SHP77 treated with DMSO at 0.1 percent for 48 hours (cell line): ENCODE measurements around the gene ARTN.
A peak's percentile ranks its signal among the peaks of the same experiment; 100 is the strongest.

Source experiments
- DNase-seq: peaks from one replicate; lab custom pipeline; 2025; lab: John Stamatoyannopoulos, UW

The ARTN gene

GRCh38 chr1:43947874-43948437 lies 14.4 kb downstream of the ARTN start:
- no peak for DNase-seq

DNA sequence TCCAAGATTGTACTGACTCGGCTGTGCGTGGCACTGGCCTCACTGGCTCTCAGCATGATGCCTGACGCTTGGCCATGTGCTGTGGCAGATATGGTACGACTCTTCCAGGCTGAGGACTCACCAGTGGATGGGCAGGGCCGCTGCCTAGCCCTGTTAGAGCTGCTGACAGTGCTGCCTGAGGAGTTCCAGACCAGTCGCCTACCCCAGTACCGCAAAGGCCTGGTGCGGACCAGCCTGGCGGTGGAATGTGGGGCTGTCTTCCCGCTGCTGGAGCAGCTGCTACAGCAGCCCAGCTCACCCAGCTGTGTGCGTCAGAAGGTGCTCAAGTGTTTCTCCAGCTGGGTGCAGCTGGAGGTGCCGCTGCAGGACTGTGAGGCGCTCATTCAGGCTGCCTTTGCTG lies 16.1 kb downstream of the ARTN start:
- DNase-seq: peak; percentile 17

DNA sequence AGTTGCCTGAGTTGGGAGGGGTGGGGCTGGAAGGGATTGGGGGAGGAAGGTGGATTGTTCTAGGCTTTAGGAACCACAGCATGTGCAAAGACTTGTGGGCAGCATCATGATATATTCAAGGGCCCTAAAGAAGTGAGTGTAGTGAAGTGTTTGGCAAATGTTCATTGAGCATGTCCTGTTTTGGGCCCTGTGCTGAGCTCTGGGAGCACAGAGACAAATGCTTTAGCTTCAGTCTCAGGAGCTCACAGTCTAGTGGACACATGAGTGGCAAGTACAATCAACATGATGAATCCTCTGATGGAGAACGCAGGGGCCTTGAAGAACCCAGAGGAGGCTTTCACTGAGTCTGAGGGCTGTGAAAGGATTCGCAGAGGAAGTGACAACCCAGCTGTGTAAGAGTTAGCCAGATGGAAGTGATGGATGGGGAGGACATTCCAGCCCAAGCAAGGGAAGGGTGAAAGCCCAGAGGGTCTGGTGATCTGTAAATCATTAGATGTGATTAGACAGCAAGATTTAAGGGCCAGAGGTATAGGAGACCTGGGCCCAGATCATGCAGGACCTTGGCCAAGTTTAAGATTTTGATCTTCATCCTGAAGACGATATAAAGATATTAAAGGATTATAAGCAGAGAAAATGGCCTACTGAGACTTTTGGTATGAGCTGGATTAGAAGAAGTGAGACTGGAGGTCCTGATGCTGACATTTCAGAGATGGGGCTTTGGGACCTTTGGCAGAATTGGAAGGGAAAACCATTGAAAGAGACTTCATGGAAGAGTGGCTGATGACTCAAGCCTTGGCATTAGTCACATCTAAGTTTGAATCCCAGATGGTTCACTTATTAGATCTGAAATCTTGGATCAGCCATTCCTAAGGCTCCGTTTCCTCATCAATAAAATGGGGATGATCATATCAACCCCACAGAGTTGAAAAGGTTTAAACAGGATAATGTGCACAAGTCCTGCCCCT lies 17.7 kb downstream of the ARTN start:
- no peak for DNase-seq

DNA sequence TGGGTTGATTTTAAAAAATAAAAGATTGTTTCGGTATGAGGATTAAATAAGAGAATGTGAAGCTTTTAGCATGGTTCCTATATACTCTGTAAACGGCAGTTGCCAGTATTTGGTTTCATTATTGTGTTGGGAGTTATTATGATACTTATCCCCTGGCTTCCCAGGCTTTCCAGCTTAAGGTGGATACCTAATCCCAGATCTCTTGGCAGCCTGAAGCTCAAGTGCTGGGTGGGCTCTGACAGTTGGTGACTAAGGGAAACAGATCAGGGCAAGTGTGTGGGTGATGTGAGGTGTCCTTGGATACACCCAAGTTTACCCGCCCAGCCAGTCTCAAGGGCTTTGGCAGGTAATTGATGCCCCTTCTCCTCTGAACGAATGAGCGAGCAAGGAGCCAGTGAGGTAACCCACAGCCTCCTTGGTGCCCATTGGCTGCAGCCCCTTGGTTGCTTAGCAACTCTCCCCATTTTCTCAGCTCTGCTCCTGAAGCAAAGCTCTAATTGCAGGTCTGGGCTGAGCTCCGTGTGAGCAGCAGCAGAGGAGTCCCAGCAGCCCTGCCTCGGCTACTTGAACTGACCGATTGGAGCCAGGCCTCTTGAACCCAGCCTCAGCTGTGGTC lies 19.2 kb downstream of the ARTN start:
- no peak for DNase-seq

DNA sequence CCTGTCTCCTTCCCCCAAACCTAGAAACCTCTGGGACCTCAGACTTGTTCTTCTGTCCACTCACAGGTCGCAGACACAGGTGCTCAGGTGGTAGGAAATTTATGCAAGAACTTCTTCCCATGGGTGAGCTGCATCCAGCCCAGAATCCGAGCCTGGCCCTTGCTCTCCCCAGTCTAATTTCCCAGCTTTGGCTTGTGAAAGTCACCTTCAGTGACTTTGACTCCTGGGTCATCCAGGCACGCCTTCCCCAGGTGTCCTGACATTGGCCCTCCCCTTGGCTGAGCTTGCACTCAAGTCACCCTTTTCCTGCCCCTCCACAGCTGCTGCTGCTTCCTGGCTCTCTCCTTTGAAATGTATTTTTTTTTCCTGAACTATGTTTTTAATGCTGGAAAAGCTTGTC lies 19.8 kb downstream of the ARTN start:
- no peak for DNase-seq

GRCh38 chr1:43954036-43954435 lies 20.4 kb downstream of the ARTN start:
- DNase-seq: no peak

GRCh38 chr1:43956234-43956633 lies 22.6 kb downstream of the ARTN start:
- no peak for DNase-seq

- no peak for DNase-seq
Measured at GRCh38 chr1:43957407-43958040, 23.9 kb downstream of the ARTN start.

GRCh38 chr1:43958351-43959255 lies 25.0 kb downstream of the ARTN start:
- no peak for DNase-seq

DNA sequence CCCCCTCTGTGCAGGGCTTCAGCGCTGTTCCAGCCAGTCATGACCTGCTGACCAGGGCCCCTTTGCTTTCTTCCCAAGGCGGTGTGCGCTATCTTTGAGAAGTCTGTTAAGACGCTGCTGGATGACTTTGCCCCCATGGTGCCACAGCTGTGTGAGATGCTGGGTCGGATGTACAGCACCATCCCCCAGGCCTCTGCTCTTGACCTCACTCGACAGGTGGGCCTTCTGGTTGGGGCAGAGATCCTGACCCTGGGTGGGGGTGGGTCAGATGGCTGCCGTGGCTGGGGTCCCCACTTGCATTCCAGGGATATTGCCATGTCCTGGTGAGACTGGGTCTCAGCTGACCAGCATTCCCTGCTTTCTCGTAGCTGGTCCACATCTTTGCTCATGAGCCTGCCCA lies 27.2 kb downstream of the ARTN start:
- DNase-seq: no peak

DNA sequence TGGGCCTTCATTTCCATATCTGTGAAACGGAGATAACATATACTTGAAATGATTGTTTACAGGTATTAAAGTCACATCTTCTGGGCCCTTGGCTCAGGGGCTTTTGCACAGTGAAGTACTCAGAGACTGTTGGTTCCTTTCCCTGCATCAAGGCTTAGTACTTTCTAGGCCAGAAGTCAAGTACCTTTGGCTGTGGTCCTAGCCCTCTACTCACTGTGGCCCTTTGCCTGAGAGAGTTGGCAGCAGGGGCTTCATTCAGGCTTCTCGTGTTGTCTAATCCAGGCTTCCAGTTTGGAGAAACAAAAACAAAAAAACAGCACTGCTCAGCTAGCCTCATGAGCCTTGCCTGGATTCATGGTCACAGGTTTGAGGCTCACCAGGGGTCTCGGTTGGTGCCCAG lies 28.1 kb downstream of the ARTN start:
- DNase-seq: no peak

- DNase-seq: no peak
Measured at GRCh38 chr1:43962324-43962723, 28.7 kb downstream of the ARTN start.

DNA sequence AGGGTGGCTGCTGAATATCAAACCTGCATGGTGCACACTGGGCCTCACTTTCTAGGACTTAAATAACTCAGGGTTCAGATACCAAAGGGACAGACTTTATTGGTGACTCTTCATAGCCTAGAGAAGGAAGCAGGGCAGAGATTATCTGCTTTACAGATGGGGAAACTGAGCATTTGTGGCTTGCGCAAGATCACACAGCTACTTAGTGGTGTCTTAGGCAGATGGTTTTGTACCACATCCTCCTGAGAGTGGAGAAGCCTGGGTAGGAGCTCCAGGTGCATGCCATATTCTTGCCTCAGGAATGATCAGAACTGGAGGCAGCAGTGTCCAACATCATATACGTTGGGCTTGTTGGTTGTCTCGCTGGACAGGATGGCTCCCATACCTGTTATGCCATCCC lies 29.4 kb downstream of the ARTN start:
- DNase-seq: no peak

DNA sequence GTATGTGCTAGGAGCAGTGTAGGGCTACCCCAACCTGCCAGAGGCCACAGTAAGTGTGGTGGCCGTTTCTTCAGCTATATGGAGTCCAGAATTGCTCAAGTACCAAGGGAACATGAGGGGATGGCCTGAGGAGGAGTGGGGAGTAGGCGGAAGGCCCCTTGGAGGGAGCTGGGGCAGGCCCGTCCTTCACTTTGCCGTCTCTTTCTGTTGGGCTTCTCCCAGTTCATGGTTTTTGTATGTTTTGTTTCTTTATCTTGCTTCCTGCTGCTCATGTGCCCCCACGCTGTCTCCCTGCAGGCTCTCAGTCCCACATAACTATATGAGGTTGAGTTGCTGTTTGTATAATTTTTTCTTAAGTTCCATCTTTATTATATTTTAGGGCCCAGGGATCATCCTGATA lies 30.3 kb downstream of the ARTN start:
- no peak for DNase-seq

DNA sequence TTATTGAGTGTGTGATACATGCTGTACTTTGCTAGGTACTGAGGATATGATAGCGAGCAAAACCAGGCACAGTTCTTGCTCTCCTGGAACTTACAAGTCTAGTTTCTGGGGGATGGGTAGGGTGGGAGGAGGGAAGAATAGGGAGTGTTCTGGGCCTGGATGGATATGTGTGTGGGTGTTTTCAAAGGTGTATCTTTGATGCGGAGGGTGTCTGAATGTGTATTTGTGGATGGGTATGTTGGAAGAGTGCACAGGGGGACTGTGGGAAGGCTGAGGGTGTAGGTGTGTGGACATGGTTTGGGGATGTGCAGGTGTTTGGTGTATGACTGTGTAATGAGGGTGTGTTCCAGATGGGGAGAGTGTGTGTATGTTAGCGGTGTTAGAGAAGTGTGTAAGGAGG lies 31.7 kb downstream of the ARTN start:
- no peak for DNase-seq

GRCh38 chr1:43968348-43968948 lies 34.8 kb downstream of the ARTN start:
- no peak for DNase-seq

DNA sequence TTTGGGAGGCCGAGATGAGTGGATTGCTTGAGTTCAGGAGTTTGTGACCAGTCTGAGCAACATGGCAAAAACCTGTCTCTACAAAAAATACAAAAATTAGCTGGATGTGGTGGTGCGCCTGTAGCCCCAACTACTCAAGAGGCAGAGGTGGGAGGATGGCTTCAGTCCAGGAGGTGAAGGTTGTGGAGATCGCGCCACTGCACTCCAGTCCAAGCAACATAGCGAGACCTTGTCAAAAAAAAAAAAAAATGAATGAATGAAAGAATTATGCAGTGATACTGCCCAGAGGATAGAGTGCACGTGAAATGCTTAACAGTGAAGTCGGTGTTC lies 35.8 kb downstream of the ARTN start:
- no peak for DNase-seq

DNA sequence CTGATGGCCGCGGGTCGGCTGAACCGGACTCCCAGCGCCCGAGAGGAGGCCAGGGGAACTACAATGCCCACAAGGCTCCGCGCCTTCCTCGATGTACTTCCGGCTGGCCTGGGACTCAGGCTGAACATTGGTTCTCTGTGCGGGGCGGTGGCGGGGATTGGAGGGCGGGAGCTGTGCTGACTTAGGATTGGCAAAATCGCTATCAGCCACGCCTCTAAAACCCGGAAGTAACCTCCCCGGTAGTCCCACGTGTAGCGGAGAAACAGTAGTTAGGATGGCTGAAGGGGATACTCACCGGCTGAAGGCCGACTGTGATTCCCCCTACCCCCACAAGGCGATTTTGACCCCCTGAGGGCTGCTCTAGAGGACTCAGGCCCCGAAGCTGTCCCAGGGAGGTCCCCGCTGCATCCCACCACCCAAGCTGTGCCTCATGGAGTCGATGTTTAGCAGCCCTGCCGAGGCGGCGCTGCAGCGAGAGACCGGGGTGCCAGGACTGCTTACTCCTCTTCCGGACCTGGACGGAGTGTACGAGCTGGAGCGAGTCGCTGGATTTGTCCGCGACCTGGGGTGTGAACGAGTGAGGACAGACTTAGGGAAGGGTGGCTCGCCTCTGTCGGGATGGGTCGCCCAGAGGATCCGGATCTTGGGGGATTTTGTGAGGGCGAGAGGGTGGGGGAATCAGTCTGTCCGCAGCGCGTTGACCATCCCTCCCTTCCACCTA lies 36.3 kb downstream of the ARTN start, which contains the start of gene DPH2:
DPH2 (plus strand) TSS at position 265 of the 721 bp plus-strand sequence; CDS start at position 431, 166 bp downstream.
- DNase-seq: peak; percentile 89

DNA sequence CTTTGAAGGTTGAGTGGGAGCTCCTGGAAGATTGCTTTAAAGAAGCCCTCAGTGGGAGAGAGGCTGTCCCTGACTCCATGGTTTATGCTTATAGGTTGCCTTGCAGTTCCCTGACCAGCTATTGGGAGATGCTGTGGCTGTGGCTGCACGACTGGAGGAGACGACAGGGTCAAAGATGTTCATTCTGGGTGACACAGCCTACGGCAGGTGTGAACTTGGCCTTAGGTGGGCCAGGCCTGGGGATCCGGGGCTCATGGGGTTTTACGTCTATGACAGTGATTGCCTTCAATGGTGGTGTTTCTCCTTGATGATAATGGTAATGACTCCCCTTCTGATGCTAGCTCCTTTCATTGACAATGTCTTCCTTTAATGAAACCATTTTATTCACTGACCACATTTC lies 36.9 kb downstream of the ARTN start:
- DNase-seq: no peak

DNA sequence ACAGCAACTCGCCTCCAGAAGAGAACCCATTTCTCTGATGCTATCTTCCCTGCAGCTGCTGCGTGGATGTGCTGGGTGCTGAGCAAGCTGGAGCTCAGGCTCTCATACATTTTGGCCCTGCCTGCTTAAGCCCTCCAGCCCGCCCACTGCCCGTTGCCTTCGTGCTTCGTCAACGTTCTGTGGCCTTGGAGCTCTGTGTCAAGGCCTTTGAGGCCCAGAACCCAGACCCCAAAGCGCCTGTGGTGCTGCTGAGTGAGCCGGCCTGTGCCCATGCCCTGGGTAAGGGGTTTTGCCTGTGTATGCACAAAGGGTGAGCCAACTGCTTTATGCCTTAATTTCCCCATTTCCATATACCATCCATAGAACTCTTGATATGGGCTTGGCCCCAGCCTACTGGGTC lies 37.3 kb downstream of the ARTN start:
- DNase-seq: no peak
